NCI-H1092 treated with DMSO at 0.1 percent for 48 hours (cell line): ENCODE data around the gene ANKRD45.
A peak's percentile ranks its signal among the peaks of the same experiment; 100 is the strongest.
"Not testable (repeated sequence)": the region's sequence is repeated elsewhere in the genome, so short reads cannot be mapped to it uniquely, and the experiment has no call there.

ENCODE experiments used
- DNase-seq: peaks from one replicate; lab custom pipeline; 2025; lab: John Stamatoyannopoulos, UW

Gene ANKRD45, protein sequence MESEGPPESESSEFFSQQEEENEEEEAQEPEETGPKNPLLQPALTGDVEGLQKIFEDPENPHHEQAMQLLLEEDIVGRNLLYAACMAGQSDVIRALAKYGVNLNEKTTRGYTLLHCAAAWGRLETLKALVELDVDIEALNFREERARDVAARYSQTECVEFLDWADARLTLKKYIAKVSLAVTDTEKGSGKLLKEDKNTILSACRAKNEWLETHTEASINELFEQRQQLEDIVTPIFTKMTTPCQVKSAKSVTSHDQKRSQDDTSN

GRCh38 chr1:173669491-173669941, at the start of gene ANKRD45:
Gene ANKRD45, minus strand, starts transcription at chr1:173669851. Its CDS starts 10,433 bp downstream, at chr1:173659418.
- DNase-seq = no peak

- DNase-seq = no peak
Measured at GRCh38 chr1:173717238-173717637, 47.6 kb upstream of the ANKRD45 start.

DNA sequence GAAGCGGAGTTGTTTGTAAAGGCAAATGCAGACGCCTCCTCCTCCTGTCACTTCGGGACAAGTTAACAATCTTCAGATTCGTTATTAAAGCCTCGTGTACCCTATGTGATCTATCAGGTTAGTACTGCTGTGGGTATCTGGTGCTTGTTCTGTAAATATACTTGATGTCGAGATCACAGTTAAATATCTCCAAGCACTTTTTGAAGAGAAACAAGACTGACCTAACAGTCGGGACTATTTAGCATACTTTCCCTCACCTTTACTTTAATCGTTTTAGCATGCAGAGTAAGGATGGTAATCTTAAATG, 45.8 kb upstream of the ANKRD45 start:
- DNase-seq = no peak

DNA sequence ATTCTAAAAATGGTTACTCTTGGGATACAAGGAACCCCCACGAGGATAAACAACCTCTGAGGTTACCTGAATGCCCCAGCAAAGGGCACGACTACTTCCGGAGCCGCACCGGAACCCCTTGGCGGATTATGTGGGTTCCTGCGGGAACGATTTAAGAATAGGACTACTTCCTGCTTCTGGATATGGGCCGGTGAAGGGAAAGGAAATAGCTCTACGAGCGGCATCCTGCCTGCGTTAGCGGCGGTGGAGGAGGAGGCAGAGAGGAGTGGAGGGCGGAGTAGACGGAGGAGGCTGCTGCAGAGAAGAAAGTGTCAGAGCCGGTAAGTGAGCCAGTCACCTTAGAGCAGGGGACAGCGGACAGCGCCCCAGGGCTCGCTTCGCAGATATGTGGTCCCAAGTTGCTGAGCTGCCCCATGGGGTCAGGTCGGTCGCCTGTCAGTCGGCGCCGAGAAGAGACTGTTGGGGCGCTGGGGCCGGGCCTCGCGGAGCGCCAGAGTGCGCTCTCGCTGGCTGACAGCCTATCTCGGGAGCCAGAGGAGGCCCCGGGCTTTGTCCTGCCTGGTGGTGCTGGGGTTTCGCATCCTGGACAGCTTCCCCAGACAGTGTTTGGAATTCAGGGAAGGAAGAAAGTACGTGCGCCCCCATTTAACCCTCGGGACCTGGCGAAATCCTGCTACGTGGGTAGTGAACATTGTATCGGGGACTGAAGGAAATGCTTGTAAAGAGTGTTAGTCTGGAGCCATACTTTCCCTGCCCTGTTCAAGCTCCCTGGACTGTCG, 45.3 kb upstream of the ANKRD45 start, which contains the start of gene KLHL20:
Gene KLHL20 (plus strand): TSS at position 223 of the 779 bp plus-strand sequence. CDS start 1,063 bp downstream, outside the sequence.
- DNase-seq = peak; percentile 94

DNA sequence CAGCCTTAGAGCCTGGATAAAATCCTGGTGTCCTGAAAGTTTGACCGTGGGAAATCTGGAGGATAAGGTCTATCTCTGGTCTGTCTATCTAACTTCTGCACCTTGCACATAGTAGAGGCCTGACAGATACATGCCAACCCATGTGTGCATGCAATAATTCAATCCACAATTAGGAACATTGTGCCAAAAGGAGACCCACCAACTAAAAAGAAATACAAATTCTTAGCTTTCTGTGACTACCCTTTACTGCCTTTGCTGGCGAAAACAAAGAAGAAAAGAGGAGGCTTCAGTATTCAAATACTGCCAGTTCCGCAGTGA, 44.7 kb upstream of the ANKRD45 start:
- DNase-seq = peak; percentile 30

DNA sequence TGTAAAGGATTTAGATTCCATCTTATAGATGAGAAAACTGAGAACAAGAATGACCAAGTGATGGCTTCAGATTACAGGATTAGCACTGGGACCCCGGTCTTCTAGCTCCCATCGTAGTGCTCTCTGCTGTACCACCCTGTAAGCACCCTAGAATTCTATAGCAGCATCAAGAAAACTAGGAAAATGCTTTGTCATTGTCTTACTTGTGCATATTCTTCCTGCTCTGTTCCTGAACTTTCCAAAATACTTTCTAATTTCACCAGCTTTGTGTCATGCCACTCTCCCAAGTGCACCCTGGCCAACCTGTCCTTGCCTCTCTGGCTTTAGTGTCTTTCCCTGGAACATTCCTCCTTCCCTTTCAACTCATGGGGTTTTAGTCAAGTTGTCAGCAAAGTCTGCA, 39.1 kb upstream of the ANKRD45 start:
- no peak for DNase-seq

DNA sequence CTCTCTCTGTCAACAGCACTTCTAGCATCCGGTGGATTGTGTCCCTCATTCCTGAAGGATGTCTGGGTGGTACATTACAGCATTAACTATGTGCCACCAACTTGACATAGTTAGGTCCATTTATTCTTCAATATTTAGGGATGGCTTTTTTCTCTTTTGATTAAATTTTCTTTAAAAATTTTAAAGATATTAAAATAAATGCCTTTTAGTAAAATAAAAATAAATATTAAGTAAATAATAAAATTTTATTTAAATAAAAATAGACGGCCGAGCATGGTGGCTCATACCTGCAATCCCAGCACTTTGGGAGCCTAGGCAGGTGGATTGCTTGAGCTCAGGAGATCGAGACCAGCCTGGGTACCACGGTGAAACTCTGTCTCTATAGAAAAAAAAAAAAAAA, 35.5 kb upstream of the ANKRD45 start:
- no peak for DNase-seq

GRCh38 chr1:173702736-173703135, 33.1 kb upstream of the ANKRD45 start:
- no peak for DNase-seq

DNA sequence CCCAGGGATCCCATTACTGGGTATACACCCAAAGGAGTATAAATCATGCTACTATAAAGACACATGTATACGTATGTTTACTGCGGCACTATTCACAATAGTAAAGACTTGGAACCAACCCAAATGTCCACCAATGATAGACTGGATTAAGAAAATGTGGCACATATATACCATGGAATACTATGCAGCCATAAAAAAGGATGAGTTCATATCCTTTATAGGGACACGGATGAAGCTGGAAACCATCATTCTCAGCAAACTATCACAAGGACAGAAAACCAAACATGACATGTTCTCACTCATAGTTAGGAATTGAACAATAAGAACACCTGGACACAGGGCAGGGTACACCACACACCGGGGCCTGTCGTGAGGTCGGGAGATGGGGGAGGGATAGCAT, 31.6 kb upstream of the ANKRD45 start:
- not testable (repeated sequence) for DNase-seq

GRCh38 chr1:173693238-173693637, 23.6 kb upstream of the ANKRD45 start:
- no peak for DNase-seq

GRCh38 chr1:173688300-173688699, 18.6 kb upstream of the ANKRD45 start:
- no peak for DNase-seq

- DNase-seq = not testable (repeated sequence)
Measured at GRCh38 chr1:173685121-173685520, 15.5 kb upstream of the ANKRD45 start.

GRCh38 chr1:173683838-173684237, 14.2 kb upstream of the ANKRD45 start:
- DNase-seq = not testable (repeated sequence)

DNA sequence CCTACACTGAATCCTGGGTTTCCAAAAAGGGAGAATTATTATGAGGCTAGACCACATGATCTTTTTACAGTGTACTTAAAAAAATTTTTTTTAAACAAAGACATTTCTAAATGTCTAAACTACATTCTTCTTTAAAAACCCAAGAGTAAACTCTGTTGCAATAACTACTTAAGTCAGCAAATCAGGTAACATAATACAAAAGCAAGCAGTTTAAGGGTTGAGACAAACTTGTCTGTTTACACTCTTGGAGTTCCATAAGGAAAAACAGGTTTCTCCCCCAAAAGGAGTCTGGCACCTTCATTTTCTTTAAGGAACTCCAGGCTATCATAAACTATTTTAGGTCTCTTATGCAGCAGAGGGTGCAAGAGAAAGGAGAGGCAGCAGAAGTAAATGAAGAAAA, 12.5 kb upstream of the ANKRD45 start:
- DNase-seq = no peak

DNA sequence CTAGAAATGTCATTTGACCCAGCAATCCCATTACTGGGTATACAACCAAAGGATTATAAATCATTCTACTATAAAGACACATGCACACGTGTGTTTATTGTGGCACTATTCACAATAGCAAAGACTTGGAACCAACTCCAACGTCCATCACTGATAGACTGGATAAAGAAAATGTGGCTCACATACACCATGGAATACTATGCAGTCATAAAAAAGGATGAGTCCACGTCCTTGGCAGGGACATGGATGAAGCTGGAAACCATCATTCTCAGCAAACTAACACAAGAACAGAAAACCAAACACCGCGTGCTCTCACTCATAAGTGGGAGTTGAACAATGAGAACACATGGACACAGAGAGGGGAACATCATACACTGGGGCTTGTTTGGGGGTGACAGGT, 10.5 kb upstream of the ANKRD45 start:
- DNase-seq = not testable (repeated sequence)

- DNase-seq = not testable (repeated sequence)
Measured at GRCh38 chr1:173674496-173674895, 4.8 kb upstream of the ANKRD45 start.

- no peak for DNase-seq
Measured at GRCh38 chr1:173666646-173667045, 3.0 kb downstream of the ANKRD45 start.

DNA sequence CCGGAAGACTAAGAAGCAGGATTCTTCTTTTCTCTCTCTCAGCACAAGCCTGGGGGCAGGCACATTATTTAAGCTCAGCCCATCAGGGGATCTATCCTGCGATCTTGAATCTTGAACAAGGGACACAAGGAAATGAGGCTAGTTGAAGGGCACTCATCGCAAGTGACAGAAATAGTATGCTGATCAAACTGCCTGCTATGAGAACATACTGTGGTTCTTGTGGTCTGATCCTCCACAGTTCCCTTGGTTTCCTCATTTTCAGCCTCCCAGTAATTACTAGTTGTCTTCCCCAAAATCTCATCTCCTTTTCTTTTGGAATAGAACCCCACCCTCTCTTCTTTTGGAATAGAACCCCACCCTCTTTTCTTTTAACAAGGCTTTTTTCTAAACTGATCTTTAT, 6.5 kb downstream of the ANKRD45 start:
- no peak for DNase-seq

DNA sequence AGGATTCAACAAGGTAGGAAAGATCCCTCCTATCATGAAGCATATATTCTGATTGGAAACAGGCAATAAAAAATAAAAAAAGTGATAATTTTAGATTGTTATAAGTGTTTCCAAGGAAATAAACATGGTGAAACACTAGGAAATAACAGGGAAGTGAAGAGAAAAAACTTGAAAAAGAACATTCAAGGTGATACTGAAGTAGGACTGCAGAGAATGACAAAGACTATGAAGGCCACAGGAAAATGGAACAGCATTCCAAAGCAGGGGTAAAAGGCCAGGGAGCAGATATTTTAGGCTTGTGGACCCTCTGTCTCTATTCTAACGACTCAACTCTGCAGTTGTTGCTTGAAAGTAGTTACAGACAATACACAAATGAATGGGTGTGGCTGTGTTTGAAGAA, 7.9 kb downstream of the ANKRD45 start:
- DNase-seq = no peak

DNA sequence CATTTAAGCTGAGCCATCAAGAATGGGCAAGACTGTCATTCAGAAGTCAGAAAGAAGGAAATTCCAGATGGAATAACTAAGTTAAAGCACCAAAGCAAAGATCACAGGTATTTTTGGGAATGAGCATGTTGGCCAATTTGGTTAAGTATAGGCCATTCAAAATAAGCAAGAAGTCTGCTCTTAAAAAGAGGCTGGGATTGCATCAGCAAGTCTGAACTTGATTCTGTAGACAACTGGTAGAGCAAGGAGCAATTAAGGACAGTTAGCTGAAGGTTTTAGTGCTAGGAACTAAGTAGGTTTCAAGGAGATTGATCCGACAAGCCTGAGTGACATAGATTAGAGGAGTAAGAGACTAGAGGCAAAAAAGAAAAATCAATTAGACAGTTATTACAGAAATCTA, 8.4 kb downstream of the ANKRD45 start:
- no peak for DNase-seq

DNA sequence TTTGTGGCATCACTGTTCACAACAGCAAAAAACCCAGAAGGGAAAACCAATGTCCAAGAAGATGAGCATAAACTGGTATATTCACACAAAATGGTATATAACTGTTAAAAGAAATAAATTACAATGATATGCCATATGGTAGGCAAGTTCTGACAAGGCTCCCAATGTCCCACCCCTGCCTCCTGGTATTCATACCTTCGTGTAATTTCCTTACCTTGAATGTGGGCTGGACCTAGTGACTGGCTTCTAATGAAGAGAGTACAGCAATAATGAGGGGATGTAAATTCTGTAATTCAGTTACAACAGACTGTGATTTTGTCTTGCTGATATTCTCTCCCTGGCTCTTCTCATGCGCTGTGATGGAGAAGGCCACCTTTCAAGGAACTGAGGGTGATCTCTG, 9.3 kb downstream of the ANKRD45 start:
- DNase-seq = no peak

- no peak for DNase-seq
Measured at GRCh38 chr1:173648880-173649605, 20.6 kb downstream of the ANKRD45 start.

GRCh38 chr1:173646656-173647055, 23.0 kb downstream of the ANKRD45 start:
- no peak for DNase-seq
